ENCODE results near the gene EYA2. TPM values are rescaled to one million over a fixed set of nuclear protein-coding genes. Genes with fewer than 3 reads are reported as not detected.

The EYA2 gene
- total and polyA plus RNA-seq, 2 experiments from 2014 or later, result 1.4 to 2.0 TPM

- H3K27ac ChIP-seq, result no peak overlapping the region
- H3K79me2 ChIP-seq, result no peaks in the 10 kb centered on the region
- H3K36me3 ChIP-seq (replicated peaks; ENCODE audit: insufficient read depth, low read depth), result no peaks in the 10 kb centered on the region
- H3K9me2 ChIP-seq (replicated peaks; ENCODE audit: insufficient read depth), result no peaks in the 10 kb centered on the region
- WGBS (ENCODE audit: low lambda C conversion rate, missing lambda C conversion rate), result 83% methylated on average over 4 of the region's 4 CpGs
- no peak overlapping the region for H3K4me3 ChIP-seq
- no peaks in the 10 kb centered on the region for H4K20me1 ChIP-seq (ENCODE audit: insufficient read depth, poor library complexity, severe bottlenecking)
- no peaks in the 10 kb centered on the region for H3K27me3 ChIP-seq
- no peak overlapping the region for H3K4me2 ChIP-seq
- TF ChIP-seq CTCF (IDR thresholded peaks at IDR 0.05; ENCODE audit: poor library complexity), result no peak
- TF ChIP-seq EZH2phosphoT487 (IDR thresholded peaks at IDR 0.05; ENCODE audit: low read depth, severe bottlenecking, unreplicated experiment), result no peak
- no peak for TF ChIP-seq EZH2 (IDR thresholded peaks at IDR 0.05; ENCODE audit: borderline replicate concordance)
- H2AFZ ChIP-seq, result no peak overlapping the region
- no peaks in the 10 kb centered on the region for H3K9me3 ChIP-seq (ENCODE audit: low read depth)
- DNase-seq (ENCODE audit: low spot score), result no peak
- no peaks in the 10 kb centered on the region for H3K4me1 ChIP-seq (ENCODE audit: insufficient read depth)
These were observed 146.8 kb downstream of the EYA2 start for GRCh38 chr20:47041396-47041899.

DNA sequence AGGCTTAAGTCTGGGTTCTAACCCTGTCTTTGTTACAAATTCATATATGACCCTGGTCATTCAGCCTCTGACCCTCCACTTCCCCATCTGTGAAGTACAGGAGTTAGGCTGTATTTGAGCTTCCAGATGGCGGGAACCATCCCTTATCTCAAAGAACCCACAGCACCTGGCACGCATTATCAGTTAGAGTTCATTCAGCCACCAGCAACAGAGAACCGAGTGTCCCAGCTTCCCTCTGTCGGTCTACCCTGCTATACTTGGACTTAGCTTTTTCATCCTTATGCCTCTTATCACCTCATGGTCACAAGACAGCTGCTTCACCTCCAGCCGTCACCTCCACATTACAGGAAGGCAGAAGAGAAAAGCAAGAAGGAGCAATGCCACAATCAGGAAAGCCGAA lies 147.8 kb downstream of the EYA2 start:
- Histone ChIP-seq H3K9me3 (ENCODE audit: low read depth) (no peaks in the 10 kb centered on the region), H4K20me1 (ENCODE audit: insufficient read depth, poor library complexity, severe bottlenecking) (no peaks in the 10 kb centered on the region), H3K4me3 (no peak overlapping the region), H3K4me1 (ENCODE audit: insufficient read depth) (no peaks in the 10 kb centered on the region), H3K27ac (no peak overlapping the region), H3K4me2 (no peak overlapping the region), H3K36me3 (replicated peaks; ENCODE audit: insufficient read depth, low read depth) (no peaks in the 10 kb centered on the region), H3K9me2 (replicated peaks; ENCODE audit: insufficient read depth) (no peaks in the 10 kb centered on the region), H3K27me3 (no peaks in the 10 kb centered on the region), H2AFZ (no peak overlapping the region), H3K79me2 (no peaks in the 10 kb centered on the region)
- 85% methylated on average over 6 of the region's 6 CpGs for WGBS (ENCODE audit: low lambda C conversion rate, missing lambda C conversion rate)
- no peak for TF ChIP-seq CTCF (IDR thresholded peaks at IDR 0.05; ENCODE audit: poor library complexity)
- TF ChIP-seq EZH2phosphoT487 (IDR thresholded peaks at IDR 0.05; ENCODE audit: low read depth, severe bottlenecking, unreplicated experiment), result no peak
- no peak for DNase-seq (ENCODE audit: low spot score)

DNA sequence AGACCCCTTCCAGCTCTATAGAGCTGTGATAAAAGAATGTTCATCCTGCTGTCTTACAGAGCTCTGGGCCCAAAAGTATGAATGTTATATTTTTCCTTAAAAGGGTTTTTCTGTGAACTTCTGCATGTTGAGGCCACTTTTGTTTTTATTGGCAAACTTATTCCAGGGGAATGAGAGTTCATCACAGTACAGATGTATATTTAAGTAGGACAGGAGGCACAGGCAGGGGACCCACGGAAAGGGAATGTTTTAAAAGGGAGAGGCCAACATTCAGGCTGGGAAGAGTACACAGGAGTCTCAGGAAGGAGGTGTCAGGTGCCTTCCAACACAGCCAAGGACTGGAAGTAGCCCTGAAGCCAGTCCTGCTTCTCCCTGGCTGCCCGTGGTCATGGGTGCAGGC lies 148.4 kb downstream of the EYA2 start:
- Histone ChIP-seq H3K27ac (no peak overlapping the region), H2AFZ (no peak overlapping the region), H3K4me2 (no peak overlapping the region), H3K36me3 (replicated peaks; ENCODE audit: insufficient read depth, low read depth) (no peaks in the 10 kb centered on the region), H3K9me2 (replicated peaks; ENCODE audit: insufficient read depth) (no peaks in the 10 kb centered on the region), H3K79me2 (no peaks in the 10 kb centered on the region), H3K9me3 (ENCODE audit: low read depth) (no peaks in the 10 kb centered on the region), H4K20me1 (ENCODE audit: insufficient read depth, poor library complexity, severe bottlenecking) (no peaks in the 10 kb centered on the region), H3K27me3 (no peaks in the 10 kb centered on the region), H3K4me1 (ENCODE audit: insufficient read depth) (no peaks in the 10 kb centered on the region), H3K4me3 (no peak overlapping the region)
- DNase-seq (ENCODE audit: low spot score), result no peak
- TF ChIP-seq EZH2 (IDR thresholded peaks at IDR 0.05; ENCODE audit: borderline replicate concordance) (no peak), EZH2phosphoT487 (IDR thresholded peaks at IDR 0.05; ENCODE audit: low read depth, severe bottlenecking, unreplicated experiment) (no peak), CTCF (IDR thresholded peaks at IDR 0.05; ENCODE audit: poor library complexity) (no peak)
- WGBS (ENCODE audit: low lambda C conversion rate, missing lambda C conversion rate), result 56% methylated on average over 2 of the region's 2 CpGs

DNA sequence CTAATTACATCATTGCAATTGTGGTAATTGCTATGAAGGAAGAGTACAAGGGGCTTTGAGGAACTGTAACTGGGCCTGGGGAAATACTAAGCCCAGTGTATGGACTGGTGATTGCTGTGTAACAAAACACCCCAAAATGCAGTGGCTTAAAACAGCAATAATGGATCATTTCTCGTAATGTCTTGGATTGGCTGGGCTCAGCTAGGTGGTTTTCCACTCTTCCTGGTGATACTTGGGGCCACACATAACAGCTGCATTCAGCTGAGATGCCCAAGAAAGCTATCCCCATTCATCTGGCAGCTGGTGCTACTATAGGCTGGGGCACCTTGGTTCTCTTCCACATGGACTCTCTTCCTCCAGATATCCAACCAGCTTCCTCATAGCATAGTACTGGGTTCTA lies 150.3 kb downstream of the EYA2 start:
- Histone ChIP-seq H3K9me2 (replicated peaks; ENCODE audit: insufficient read depth) (no peaks in the 10 kb centered on the region), H4K20me1 (ENCODE audit: insufficient read depth, poor library complexity, severe bottlenecking) (no peaks in the 10 kb centered on the region), H3K4me3 (no peak overlapping the region), H3K79me2 (no peaks in the 10 kb centered on the region), H3K36me3 (replicated peaks; ENCODE audit: insufficient read depth, low read depth) (no peaks in the 10 kb centered on the region), H2AFZ (no peak overlapping the region), H3K27me3 (peaks cover 1% of the 10 kb centered on the region), H3K9me3 (ENCODE audit: low read depth) (no peaks in the 10 kb centered on the region), H3K4me1 (ENCODE audit: insufficient read depth) (no peaks in the 10 kb centered on the region), H3K4me2 (no peak overlapping the region), H3K27ac (no peak overlapping the region)
- WGBS (ENCODE audit: low lambda C conversion rate, missing lambda C conversion rate), result 100% methylated on average over 1 of the region's 1 CpG
- TF ChIP-seq EZH2phosphoT487 (IDR thresholded peaks at IDR 0.05; ENCODE audit: low read depth, severe bottlenecking, unreplicated experiment) (no peak), EZH2 (IDR thresholded peaks at IDR 0.05; ENCODE audit: borderline replicate concordance) (no peak), CTCF (IDR thresholded peaks at IDR 0.05; ENCODE audit: poor library complexity) (no peak)
- no peak for DNase-seq (ENCODE audit: low spot score)

All from hepatocyte (in vitro differentiated cells).